B cell (primary cell): ENCODE data around the gene RBBP9. TPM values are rescaled to one million over a fixed set of nuclear protein-coding genes. Genes with fewer than 3 reads are reported as not detected.

ENCODE experiments used
- ATAC-seq: fragments of 200-7000 bp; cut with Tn5 transposase; one replicate; pipeline ENCODE4 v1.10.0; 2021; ENCODE audit warnings: low read depth, mild to moderate bottlenecking, moderate number of reproducible peaks, moderate library complexity
- CTCF ChIA-PET: fragments of 350-600 bp; sonication (Branson Sonifier 250); formaldehyde crosslinking; loops from one replicate; lab custom pipeline; 2021; ENCODE audit warnings: antibody characterized with exemption, inconsistent platforms; lab: Charles Lee
- POLR2A ChIA-PET: fragments of 350-600 bp; sonication (Branson Sonifier 250); formaldehyde crosslinking; loops from one replicate; lab custom pipeline; 2021; ENCODE audit warnings: antibody characterized with exemption; lab: Charles Lee
- DNase-seq: peaks from one replicate; pipeline ENCODE4 v3.0.0; 2013
- H2AFZ ChIP-seq: 2 replicates; pipeline ENCODE4 v1.6.1; 2012; ENCODE audit warnings: mild to moderate bottlenecking, low read depth, low read length; ENCODE audit not compliant: insufficient read depth, poor library complexity, severe bottlenecking
- H3K27ac ChIP-seq, 2 donors: 1 replicate in 1 of 2; 2 replicates in 1 of 2; pipeline ENCODE4 v1.5.1; 2012 to 2013; ENCODE audit warnings: low read length in 2 of 2, mild to moderate bottlenecking in 2 of 2, moderate library complexity in 1 of 2
- H3K27me3 ChIP-seq, 4 experiments: fragments of 200-600 bp in 1 of 4; sonication (generic) in 1 of 4; replicated peaks in 1 of 4; 1 replicate in 2 of 4; 2 replicates in 2 of 4; pipeline versions ENCODE4 v1.6.1 to v1.7.0; 2013 to 2016; ENCODE audit warnings: low read length in 3 of 4, mild to moderate bottlenecking in 2 of 4, mixed read lengths in 1 of 4, moderate library complexity in 1 of 4; ENCODE audit not compliant: insufficient read depth in 4 of 4, control insufficient read depth in 3 of 4; ENCODE audit errors: control extremely low read depth in 1 of 4
- H3K36me3 ChIP-seq, 2 experiments: replicated peaks in 1 of 2; 1 replicate in 1 of 2; 2 replicates in 1 of 2; pipeline versions ENCODE4 v1.6.1 to v1.7.1; 2013; ENCODE audit warnings: low read length in 1 of 2; ENCODE audit not compliant: insufficient read depth in 2 of 2, control insufficient read depth in 1 of 2; ENCODE audit errors: control extremely low read depth in 1 of 2, extremely low read depth in 1 of 2
- H3K4me1 ChIP-seq, 2 donors: fragments of 200-600 bp in 1 of 2; sonication (generic) in 1 of 2; 1 replicate in 1 of 2; 2 replicates in 1 of 2; pipeline versions ENCODE4 v1.5.1 to v1.6.1; 2013 to 2017; ENCODE audit warnings: low read length in 2 of 2; ENCODE audit not compliant: control insufficient read depth in 2 of 2, insufficient read depth in 2 of 2
- H3K4me2 ChIP-seq: replicated peaks from 2 replicates; pipeline ENCODE3; 2012; ENCODE audit warnings: mild to moderate bottlenecking, low read depth, low read length; ENCODE audit not compliant: poor library complexity, severe bottlenecking
- H3K4me3 ChIP-seq, 5 experiments: fragments of 200-600 bp in 1 of 5; sonication (generic) in 1 of 5; 1 replicate in 3 of 5; 2 replicates in 2 of 5; pipeline versions ENCODE4 v1.5.1 to v1.7.0; 2011 to 2016; ENCODE audit warnings: low read length in 4 of 5, mild to moderate bottlenecking in 4 of 5, low read depth in 2 of 5, control low read depth in 1 of 5, moderate library complexity in 1 of 5; ENCODE audit not compliant: insufficient read depth in 1 of 5; ENCODE audit errors: control extremely low read depth in 1 of 5, extremely low read depth in 1 of 5
- H3K79me2 ChIP-seq: fragments of 200-600 bp; sonication (generic); one replicate; pipeline ENCODE4 v1.6.0; 2016; ENCODE audit warnings: low read length; ENCODE audit not compliant: control insufficient read depth, insufficient read depth
- H3K9ac ChIP-seq: fragments of 200-600 bp; sonication (generic); 2 replicates; pipeline ENCODE4 v1.6.1; 2017; ENCODE audit warnings: mild to moderate bottlenecking, low read length, moderate library complexity
- H3K9me3 ChIP-seq, 3 donors: one replicate each; pipeline versions ENCODE4 v1.6.1 to v1.7.1; 2013; ENCODE audit warnings: low read length in 2 of 3; ENCODE audit not compliant: control insufficient read depth in 2 of 3, insufficient read depth in 1 of 3; ENCODE audit errors: control extremely low read depth in 1 of 3
- H4K20me1 ChIP-seq: 2 replicates; pipeline ENCODE4 v1.6.0; 2012; ENCODE audit warnings: mild to moderate bottlenecking, low read length; ENCODE audit not compliant: insufficient read depth, control insufficient read depth, poor library complexity, severe bottlenecking
- H3K27ac Mint-ChIP-seq: one replicate; pipeline ENCODE4 v1.8.0; 2021; ENCODE audit warnings: mixed read lengths
- H3K27me3 Mint-ChIP-seq: one replicate; pipeline ENCODE4 v1.8.0; 2021; ENCODE audit warnings: mixed read lengths
- H3K4me1 Mint-ChIP-seq: one replicate; pipeline ENCODE4 v1.8.0; 2021; ENCODE audit warnings: mixed read lengths
- H3K4me3 Mint-ChIP-seq: one replicate; pipeline ENCODE4 v1.8.0; 2021; ENCODE audit warnings: mixed read lengths
- H3K9me3 Mint-ChIP-seq: one replicate; pipeline ENCODE4 v1.8.0; 2022; ENCODE audit warnings: mixed read lengths; ENCODE audit not compliant: insufficient read depth
- EZH2 ChIP-seq: IDR thresholded peaks from 2 replicates; pipeline ENCODE4 v1.6.1; 2012; ENCODE audit warnings: borderline replicate concordance, low read depth, mild to moderate bottlenecking, moderate library complexity, low read length; ENCODE audit not compliant: insufficient read depth, poor library complexity, severe bottlenecking
- WGBS: methylation state at CpG from one replicate; pipeline ENCODE4 v1.1.5; 2013; ENCODE audit warnings: missing lambda C conversion rate; ENCODE audit not compliant: insufficient coverage; 5-methylcytosine and 5-hydroxymethylcytosine counted together
- intact Hi-C: fragments of 100-400 bp; cut with micrococcal nuclease; formaldehyde crosslinking; loops from one replicate; pipeline ENCODE4 v1.10.0; 2022
- polyA plus RNA-seq: library from polyadenylated mRNA; depleted of rRNA; stranded (reverse); fragments of >200 nt; gene quantifications from 2 replicates; pipeline ENCODE4 v1.2.3, GENCODE V29; 2012
- total RNA-seq, 2 donors: library from RNA; stranded (reverse); fragments of 120-200 nt in 1 of 2; gene quantifications; 1 replicate in 1 of 2; 2 replicates in 1 of 2; pipeline versions ENCODE4 v1.2.3 to v1.2.4, GENCODE V29; 2013 to 2022
- TF ChIP-seq, protein P1 (sequence below): fragments of 200-600 bp; IDR thresholded peaks from one replicate; pipeline ENCODE4 v1.8.0; 2022; ENCODE audit warnings: antibody characterized with exemption, mild to moderate bottlenecking

The RBBP9 gene
- total and polyA plus RNA-seq, 2 donors (not counting 1 experiment from before 2014, with no cell fraction given): 3.7 to 10.2 TPM

DNA sequence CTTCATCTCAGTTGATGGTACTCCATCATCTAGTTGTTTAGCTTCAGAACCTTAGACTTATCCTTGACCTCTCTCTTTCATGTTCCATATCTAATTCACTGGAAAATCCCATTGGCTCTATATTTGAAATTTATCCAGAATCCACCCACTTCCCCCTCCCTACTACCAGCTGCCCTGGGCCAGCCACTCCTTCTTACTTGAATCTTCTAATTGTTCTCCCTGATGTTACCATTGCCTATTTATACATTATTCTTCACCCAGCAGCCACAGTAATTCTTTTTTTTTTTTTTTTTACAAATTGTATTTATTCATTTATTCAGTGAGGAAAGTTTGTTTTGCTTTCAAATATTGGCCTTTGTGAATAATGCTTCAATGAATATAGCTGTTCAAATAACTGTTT, 18.9 kb upstream of the RBBP9 start:
- H2AFZ ChIP-seq: no peak overlapping the region
- H4K20me1 ChIP-seq: no peaks in the 10 kb centered on the region
- no peak overlapping the region for H3K4me3 ChIP-seq
- Mint-ChIP-seq H3K4me3 (no peak overlapping the region), H3K9me3 (no peaks in the 10 kb centered on the region), H3K4me1 (no peaks in the 10 kb centered on the region), H3K27me3 (no peaks in the 10 kb centered on the region), H3K27ac (no peak overlapping the region)
- ChIA-PET CTCF (no interaction called here), POLR2A (no interaction called here)
- TF ChIP-seq, protein P1, sequence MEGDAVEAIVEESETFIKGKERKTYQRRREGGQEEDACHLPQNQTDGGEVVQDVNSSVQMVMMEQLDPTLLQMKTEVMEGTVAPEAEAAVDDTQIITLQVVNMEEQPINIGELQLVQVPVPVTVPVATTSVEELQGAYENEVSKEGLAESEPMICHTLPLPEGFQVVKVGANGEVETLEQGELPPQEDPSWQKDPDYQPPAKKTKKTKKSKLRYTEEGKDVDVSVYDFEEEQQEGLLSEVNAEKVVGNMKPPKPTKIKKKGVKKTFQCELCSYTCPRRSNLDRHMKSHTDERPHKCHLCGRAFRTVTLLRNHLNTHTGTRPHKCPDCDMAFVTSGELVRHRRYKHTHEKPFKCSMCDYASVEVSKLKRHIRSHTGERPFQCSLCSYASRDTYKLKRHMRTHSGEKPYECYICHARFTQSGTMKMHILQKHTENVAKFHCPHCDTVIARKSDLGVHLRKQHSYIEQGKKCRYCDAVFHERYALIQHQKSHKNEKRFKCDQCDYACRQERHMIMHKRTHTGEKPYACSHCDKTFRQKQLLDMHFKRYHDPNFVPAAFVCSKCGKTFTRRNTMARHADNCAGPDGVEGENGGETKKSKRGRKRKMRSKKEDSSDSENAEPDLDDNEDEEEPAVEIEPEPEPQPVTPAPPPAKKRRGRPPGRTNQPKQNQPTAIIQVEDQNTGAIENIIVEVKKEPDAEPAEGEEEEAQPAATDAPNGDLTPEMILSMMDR: no peak
- TF ChIP-seq EZH2: no peak
- H3K9me3 ChIP-seq: no peaks in the 10 kb centered on the region
- no peaks in the 10 kb centered on the region for H3K4me1 ChIP-seq
- intact Hi-C loops: no loop called here
- H3K9ac ChIP-seq: no peak overlapping the region
- H3K27me3 ChIP-seq: no peaks in the 10 kb centered on the region
- no peak overlapping the region for H3K27ac ChIP-seq
- DNase-seq (no peak), ATAC-seq (no peak)
- H3K4me2 ChIP-seq: no peak overlapping the region
- H3K79me2 ChIP-seq: peaks cover 12% of the 10 kb centered on the region
- H3K36me3 ChIP-seq: peaks cover 11 to 38% of the 10 kb centered on the region in 2 experiments

DNA sequence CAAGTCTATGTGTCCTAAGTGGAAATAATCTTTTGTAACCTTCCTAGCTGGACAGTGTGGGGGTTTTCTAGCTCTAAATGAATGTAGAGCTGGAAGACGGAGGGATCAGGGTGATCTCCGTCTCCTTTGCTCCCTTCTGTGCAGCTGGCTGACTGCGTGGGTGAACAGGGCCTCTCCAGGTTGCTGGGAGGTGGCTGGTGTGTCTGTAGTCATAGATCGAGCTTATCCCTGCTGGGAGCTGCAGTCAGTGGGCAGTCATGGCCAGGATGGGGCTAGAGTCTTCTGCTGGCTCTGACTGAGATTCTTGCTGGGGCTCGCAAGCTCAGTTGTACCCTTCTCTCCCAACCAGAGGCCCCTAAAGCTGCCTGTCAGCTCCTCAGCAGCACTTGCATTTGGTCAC, 17.1 kb upstream of the RBBP9 start:
- Histone ChIP-seq H3K4me3 (no peak overlapping the region), H3K27ac (no peak overlapping the region), H3K9me3 (no peaks in the 10 kb centered on the region), H3K9ac (no peak overlapping the region), H3K27me3 (no peaks in the 10 kb centered on the region), H3K36me3 (peaks cover 12 to 47% of the 10 kb centered on the region in 2 experiments), H3K4me2 (no peak overlapping the region), H2AFZ (no peak overlapping the region), H4K20me1 (no peaks in the 10 kb centered on the region), H3K4me1 (no peaks in the 10 kb centered on the region), H3K79me2 (peaks cover 23% of the 10 kb centered on the region)
- H3K4me1 Mint-ChIP-seq: peaks cover under 1% of the 10 kb centered on the region
- 99% methylated on average over 5 of the region's 5 CpGs for WGBS
- DNase-seq (no peak), ATAC-seq (no peak)
- H3K27me3 Mint-ChIP-seq: no peaks in the 10 kb centered on the region
- ChIA-PET CTCF (no interaction called here), POLR2A (no interaction called here)
- no peak overlapping the region for H3K4me3 Mint-ChIP-seq
- TF ChIP-seq, protein P1: no peak
- no peak for TF ChIP-seq EZH2
- intact Hi-C loops: no loop called here
- H3K9me3 Mint-ChIP-seq: no peaks in the 10 kb centered on the region
- H3K27ac Mint-ChIP-seq: no peak overlapping the region
